Superior temporal gyrus (tissue), 1 donor: ENCODE measurements around the gene KRTAP12-4.
"Not testable (repeated sequence)": the region's sequence is repeated elsewhere in the genome, so short reads cannot be mapped to it uniquely, and the experiment has no call there.

Experiments
- DNase-seq: peaks from one replicate; pipeline ENCODE4 v3.0.0-alpha.2; 2016; ENCODE audit errors: extremely low spot score

The KRTAP12-4 gene

DNA sequence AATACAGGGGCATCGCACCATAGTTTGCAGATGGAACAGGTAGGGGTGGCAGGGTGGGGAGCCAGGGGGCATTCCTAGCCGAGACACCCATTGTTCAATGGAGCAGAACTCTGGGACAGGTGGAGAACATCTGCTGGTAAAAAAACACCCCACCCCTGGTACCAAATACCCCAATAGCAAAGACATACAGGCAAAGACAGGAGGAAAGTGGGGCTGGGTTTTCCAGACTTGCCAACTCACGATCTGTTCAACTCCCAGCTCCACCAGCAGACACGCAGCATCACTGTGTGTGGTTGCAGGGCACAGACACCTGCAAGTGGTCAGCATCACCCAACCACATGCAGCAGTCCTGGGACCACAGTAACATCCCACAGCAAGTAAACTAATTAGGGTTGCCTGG is 42.9 kb downstream of the KRTAP12-4 start:
- no peak for DNase-seq

DNA sequence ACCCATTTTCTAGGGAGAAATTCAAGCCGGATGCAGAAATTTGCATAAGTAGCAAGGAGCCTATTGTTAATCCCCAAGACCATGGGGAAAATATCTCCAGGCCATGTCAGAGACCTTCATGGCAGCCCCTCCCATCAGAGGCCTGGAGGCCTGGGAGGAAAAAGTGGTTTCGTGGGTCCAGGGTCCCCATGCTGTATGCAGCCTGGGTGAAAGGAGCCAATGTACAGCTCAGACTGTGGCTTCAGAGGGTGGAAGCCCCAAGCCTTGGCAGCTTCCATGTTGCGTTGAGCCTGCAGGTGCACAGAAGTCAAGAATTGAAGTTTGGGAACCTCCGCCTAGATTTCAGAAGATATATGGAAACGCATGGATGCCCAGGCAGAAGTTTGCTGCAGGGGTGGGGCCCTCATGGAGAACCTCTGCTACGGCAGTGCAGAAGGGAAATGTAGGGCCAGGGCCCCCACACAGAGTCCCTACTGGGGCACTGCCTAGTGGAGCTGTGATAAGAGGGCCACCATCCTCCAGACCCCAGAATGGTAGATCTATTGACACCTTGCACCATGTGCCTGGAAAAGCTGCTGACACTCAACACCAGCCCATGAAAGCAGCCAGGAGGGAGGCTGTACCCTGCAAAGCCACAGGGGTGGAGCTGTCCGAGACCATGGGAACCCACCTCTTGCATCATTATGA is 44.2 kb downstream of the KRTAP12-4 start:
- not testable (repeated sequence) for DNase-seq

- DNase-seq: no peak
These were observed 45.3 kb downstream of the KRTAP12-4 start for GRCh38 chr21:44609193-44609592.

DNA sequence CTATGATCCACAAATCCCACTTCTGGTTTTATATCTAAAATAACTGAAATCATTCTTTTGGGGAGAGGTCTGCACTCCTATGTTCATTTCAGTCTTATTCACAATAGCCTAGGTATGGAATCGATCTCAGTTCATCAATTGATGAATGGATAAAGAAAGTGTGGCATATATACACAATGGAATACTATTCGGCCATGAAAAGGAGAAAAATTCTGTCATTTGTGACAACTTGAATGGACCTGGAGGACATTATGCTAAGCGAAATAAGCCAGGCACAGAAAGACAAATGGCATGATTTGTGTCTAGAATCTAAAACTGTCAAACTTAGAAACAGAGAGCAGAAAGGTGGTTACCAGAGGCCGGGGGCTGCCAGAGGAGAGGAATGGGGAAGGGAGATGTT is 48.0 kb downstream of the KRTAP12-4 start:
- DNase-seq: no peak
